ENCODE measurements around the gene TBX5. TPM values are rescaled to one million over a fixed set of nuclear protein-coding genes. Genes with fewer than 3 reads are reported as not detected.

Gene TBX5
- 73.5 TPM for total RNA-seq
- long read RNA-seq, transcript TBX5-203 (9 exons, 2,203 nt), result major isoform, 19 of 44 reads
- long read RNA-seq, partial matches to known transcripts, result 13 of 44 reads
- long read RNA-seq, other reads (novel, unspliced or antisense), result 12 of 44 reads

- intact Hi-C loops (cut with micrococcal nuclease), result no loop called here
- DNase-seq (peak; percentile 52), ATAC-seq (peak; percentile 28)
These were observed at the start of gene TBX5 for GRCh38 chr12:114405519-114406271. Gene TBX5, minus strand, starts transcription at chr12:114406144. Its CDS starts 2,246 bp downstream, at chr12:114403898.

- intact Hi-C loops (cut with micrococcal nuclease), result no loop called here
- DNase-seq, result no peak
- no peak for ATAC-seq
These were observed 45.7 kb upstream of the TBX5 start for GRCh38 chr12:114451657-114452056.

GRCh38 chr12:114450515-114451300 is 44.8 kb upstream of the TBX5 start:
- intact Hi-C loops (cut with micrococcal nuclease), result no loop called here
- ATAC-seq (peak; percentile 22), DNase-seq (no peak)

GRCh38 chr12:114450019-114450418 is 44.1 kb upstream of the TBX5 start:
- ATAC-seq, result no peak
- intact Hi-C loops (cut with micrococcal nuclease), result no loop called here
- no peak for DNase-seq

GRCh38 chr12:114448618-114448933 is 42.6 kb upstream of the TBX5 start:
- ATAC-seq (peak; percentile 82), DNase-seq (peak; percentile 62)
- intact Hi-C loops (cut with micrococcal nuclease), result no loop called here

- DNase-seq (no peak), ATAC-seq (peak; percentile 13)
- intact Hi-C loops (cut with micrococcal nuclease), result no loop called here
These were observed 42.1 kb upstream of the TBX5 start for GRCh38 chr12:114447799-114448617.

- intact Hi-C loops (cut with micrococcal nuclease), result no loop called here
- ATAC-seq, result peak; percentile 68
- DNase-seq, result peak; percentile 61
These were observed 41.4 kb upstream of the TBX5 start for GRCh38 chr12:114447274-114447716.

- no peak for ATAC-seq
- no peak for DNase-seq
- intact Hi-C loops (cut with micrococcal nuclease), result no loop called here
These were observed 39.7 kb upstream of the TBX5 start for GRCh38 chr12:114445401-114446323.

- intact Hi-C loops (cut with micrococcal nuclease), result no loop called here
- no peak for DNase-seq
- no peak for ATAC-seq
These were observed 38.7 kb upstream of the TBX5 start for GRCh38 chr12:114444422-114445279.

GRCh38 chr12:114443607-114444421 is 37.9 kb upstream of the TBX5 start:
- intact Hi-C loops (cut with micrococcal nuclease), result no loop called here
- ATAC-seq, result peak; percentile 44

GRCh38 chr12:114442578-114442977 is 36.6 kb upstream of the TBX5 start:
- DNase-seq (no peak), ATAC-seq (no peak)
- intact Hi-C loops (cut with micrococcal nuclease), result no loop called here

More at GRCh38 chr12:114443607-114444421, 37.9 kb upstream of the TBX5 start:
- peak; percentile 52 for DNase-seq

GRCh38 chr12:114441545-114441944 is 35.6 kb upstream of the TBX5 start:
- ATAC-seq, result no peak
- no peak for DNase-seq
- intact Hi-C loops (cut with micrococcal nuclease), result no loop called here

GRCh38 chr12:114441039-114441383 is 35.1 kb upstream of the TBX5 start:
- ATAC-seq (no peak), DNase-seq (no peak)
- intact Hi-C loops (cut with micrococcal nuclease), result no loop called here

- no peak for DNase-seq
- intact Hi-C loops (cut with micrococcal nuclease), result no loop called here
- ATAC-seq, result no peak
These were observed 34.5 kb upstream of the TBX5 start for GRCh38 chr12:114440270-114441038.

- intact Hi-C loops (cut with micrococcal nuclease), result no loop called here
- ATAC-seq (no peak), DNase-seq (no peak)
These were observed 33.9 kb upstream of the TBX5 start for GRCh38 chr12:114439817-114440216.

GRCh38 chr12:114439261-114439683 is 33.3 kb upstream of the TBX5 start:
- ATAC-seq (no peak), DNase-seq (no peak)
- intact Hi-C loops (cut with micrococcal nuclease), result no loop called here

Measured in left ventricle myocardium superior (tissue), 1 donor.